ENCODE data around the gene GOLGA5. TPM values are rescaled to one million over a fixed set of nuclear protein-coding genes. Genes with fewer than 3 reads are reported as not detected.

Gene GOLGA5
- total RNA-seq, 1 donor: 73.1 TPM

DNA sequence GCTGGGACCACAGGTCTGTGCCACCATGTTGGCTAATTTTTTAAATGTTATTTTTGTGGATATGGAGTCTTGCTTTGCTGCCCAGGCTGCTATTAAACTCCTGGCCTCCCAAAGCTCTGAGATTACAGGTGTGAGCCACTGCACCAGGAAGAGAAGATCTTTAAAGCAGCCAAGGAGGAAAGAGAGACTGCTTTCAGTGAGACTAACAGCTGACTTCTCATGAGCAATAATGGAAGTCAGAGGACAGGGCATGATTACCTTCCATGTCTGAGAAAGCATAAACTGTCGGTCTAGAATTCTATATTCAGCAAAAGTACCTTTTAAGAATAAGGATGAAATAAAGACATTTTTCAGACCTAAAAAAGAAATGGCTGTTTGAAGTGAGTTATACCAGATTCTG, 71.6 kb downstream of the GOLGA5 start:
- Histone ChIP-seq H2AFZ (ENCODE audit: low read length) (no peak overlapping the region), H3K79me2 (ENCODE audit: insufficient read depth, low read length) (no peaks in the 10 kb centered on the region), H3K9me3 (ENCODE audit: low read depth, low read length) (peaks cover 6% of the 10 kb centered on the region), H3K4me3 (ENCODE audit: insufficient read depth, low read length) (no peak overlapping the region), H3K4me2 (ENCODE audit: insufficient read depth, low read length) (no peak overlapping the region), H3K27me3 (ENCODE audit: insufficient read depth, low read length) (no peaks in the 10 kb centered on the region), H3K27ac (ENCODE audit: low read depth, low read length) (no peak overlapping the region), H3K36me3 (ENCODE audit: insufficient read depth, low read length) (no peaks in the 10 kb centered on the region), H4K20me1 (ENCODE audit: insufficient read depth, low read length) (no peaks in the 10 kb centered on the region), H3K4me1 (ENCODE audit: insufficient read depth, low read length) (no peaks in the 10 kb centered on the region)
- no peak for DNase-seq (ENCODE audit: insufficient read length, low spot score, missing footprints)
- TF ChIP-seq, protein P1, sequence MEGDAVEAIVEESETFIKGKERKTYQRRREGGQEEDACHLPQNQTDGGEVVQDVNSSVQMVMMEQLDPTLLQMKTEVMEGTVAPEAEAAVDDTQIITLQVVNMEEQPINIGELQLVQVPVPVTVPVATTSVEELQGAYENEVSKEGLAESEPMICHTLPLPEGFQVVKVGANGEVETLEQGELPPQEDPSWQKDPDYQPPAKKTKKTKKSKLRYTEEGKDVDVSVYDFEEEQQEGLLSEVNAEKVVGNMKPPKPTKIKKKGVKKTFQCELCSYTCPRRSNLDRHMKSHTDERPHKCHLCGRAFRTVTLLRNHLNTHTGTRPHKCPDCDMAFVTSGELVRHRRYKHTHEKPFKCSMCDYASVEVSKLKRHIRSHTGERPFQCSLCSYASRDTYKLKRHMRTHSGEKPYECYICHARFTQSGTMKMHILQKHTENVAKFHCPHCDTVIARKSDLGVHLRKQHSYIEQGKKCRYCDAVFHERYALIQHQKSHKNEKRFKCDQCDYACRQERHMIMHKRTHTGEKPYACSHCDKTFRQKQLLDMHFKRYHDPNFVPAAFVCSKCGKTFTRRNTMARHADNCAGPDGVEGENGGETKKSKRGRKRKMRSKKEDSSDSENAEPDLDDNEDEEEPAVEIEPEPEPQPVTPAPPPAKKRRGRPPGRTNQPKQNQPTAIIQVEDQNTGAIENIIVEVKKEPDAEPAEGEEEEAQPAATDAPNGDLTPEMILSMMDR (IDR thresholded peaks at IDR 0.05; ENCODE audit: extremely low read depth, low read depth, low read length): no peak

DNA sequence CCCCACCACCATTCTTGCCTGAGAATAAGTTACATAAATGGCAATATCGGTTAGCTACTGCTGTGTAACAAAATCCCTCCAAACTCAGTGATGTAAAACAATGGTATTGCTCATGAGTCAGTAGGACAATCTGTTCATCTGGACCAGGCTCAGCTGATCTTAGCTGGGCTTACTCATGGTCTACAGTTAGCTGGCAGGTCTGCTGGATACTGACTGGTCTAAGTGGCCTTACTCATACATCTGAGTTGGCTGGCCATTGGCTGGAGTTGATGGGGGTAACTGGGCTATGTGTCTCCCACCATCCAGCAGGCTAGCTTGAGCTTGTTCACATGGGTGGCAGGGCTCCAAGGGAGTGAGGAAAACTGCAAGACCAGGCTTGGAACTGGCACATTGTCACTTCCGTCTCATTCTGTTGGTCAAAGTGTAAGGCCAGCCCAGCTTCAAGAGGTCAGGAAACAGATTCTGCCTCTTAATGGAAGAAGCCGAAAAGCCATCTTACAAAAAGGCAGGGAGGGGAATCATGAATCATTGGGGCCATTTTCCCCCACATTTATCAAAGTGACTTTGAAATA, 72.2 kb downstream of the GOLGA5 start:
- H3K27ac ChIP-seq (ENCODE audit: low read depth, low read length): no peak overlapping the region
- no peak for DNase-seq (ENCODE audit: insufficient read length, low spot score, missing footprints)

DNA sequence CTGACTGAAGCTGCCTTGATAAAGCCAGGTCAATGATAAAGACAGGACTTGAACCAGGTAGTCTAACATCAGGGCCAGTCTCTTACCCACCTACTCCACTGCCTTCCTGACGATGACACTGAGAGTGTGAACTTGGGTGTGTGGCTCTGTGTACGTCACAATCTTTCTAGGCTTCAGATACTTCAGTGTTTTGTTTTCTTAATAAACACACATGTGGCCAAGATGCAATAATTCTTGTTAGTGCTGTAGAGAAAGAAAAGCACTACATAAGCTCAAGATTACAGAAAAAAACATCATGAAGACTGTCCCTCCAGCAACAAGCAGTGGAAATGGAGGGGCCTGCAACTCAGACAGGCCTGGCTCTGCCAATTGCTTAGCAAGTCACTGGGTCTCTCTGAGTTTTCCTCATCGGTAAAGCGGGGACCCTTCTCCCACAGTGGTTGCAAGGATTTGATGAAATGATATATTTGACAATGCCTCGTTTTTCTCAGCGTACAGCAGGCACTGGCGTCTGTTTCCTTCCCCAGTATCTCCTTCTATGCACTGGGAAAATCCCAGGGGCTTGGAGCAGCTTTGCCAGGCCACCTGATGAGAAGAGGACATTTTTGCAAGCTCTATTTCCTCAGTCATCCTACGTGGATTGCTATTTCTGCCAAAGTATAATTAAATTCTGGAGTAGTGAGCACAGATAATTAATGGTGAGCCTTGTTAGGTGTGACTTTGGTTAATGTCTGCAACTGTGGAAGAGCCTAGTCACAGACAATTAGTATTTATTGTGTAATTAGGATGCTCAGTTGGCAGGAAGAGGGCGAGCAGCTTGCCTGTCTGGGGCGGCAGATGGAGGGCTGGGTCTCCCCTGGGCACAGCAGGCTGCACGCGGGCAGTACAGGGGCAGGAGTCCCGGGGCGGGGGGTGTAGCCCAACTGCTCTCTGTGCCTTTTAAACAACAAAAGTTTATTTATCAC, 73.1 kb downstream of the GOLGA5 start:
- H3K9me3 ChIP-seq (ENCODE audit: low read depth, low read length): peaks cover 6% of the 10 kb centered on the region
- no peak for DNase-seq (ENCODE audit: insufficient read length, low spot score, missing footprints)
- H2AFZ ChIP-seq (ENCODE audit: low read length): no peak overlapping the region
- H3K4me1 ChIP-seq (ENCODE audit: insufficient read depth, low read length): no peaks in the 10 kb centered on the region
- H3K79me2 ChIP-seq (ENCODE audit: insufficient read depth, low read length): no peaks in the 10 kb centered on the region
- no peak overlapping the region for H3K27ac ChIP-seq (ENCODE audit: low read depth, low read length)
- TF ChIP-seq, protein P1 (IDR thresholded peaks at IDR 0.05; ENCODE audit: extremely low read depth, low read depth, low read length): no peak
- no peaks in the 10 kb centered on the region for H3K36me3 ChIP-seq (ENCODE audit: insufficient read depth, low read length)
- H3K4me3 ChIP-seq (ENCODE audit: insufficient read depth, low read length): no peak overlapping the region
- no peak overlapping the region for H3K4me2 ChIP-seq (ENCODE audit: insufficient read depth, low read length)
- H3K27me3 ChIP-seq (ENCODE audit: insufficient read depth, low read length): no peaks in the 10 kb centered on the region
- no peaks in the 10 kb centered on the region for H4K20me1 ChIP-seq (ENCODE audit: insufficient read depth, low read length)

More for the DNA sequence above, 72.2 kb downstream of the GOLGA5 start:
- no peaks in the 10 kb centered on the region for H3K27me3 ChIP-seq (ENCODE audit: insufficient read depth, low read length)
- H3K4me1 ChIP-seq (ENCODE audit: insufficient read depth, low read length): no peaks in the 10 kb centered on the region
- H2AFZ ChIP-seq (ENCODE audit: low read length): no peak overlapping the region
- TF ChIP-seq, protein P1 (IDR thresholded peaks at IDR 0.05; ENCODE audit: extremely low read depth, low read depth, low read length): no peak
- no peak overlapping the region for H3K4me3 ChIP-seq (ENCODE audit: insufficient read depth, low read length)
- H3K36me3 ChIP-seq (ENCODE audit: insufficient read depth, low read length): no peaks in the 10 kb centered on the region
- H3K9me3 ChIP-seq (ENCODE audit: low read depth, low read length): peaks cover 6% of the 10 kb centered on the region
- no peaks in the 10 kb centered on the region for H4K20me1 ChIP-seq (ENCODE audit: insufficient read depth, low read length)
- H3K79me2 ChIP-seq (ENCODE audit: insufficient read depth, low read length): no peaks in the 10 kb centered on the region
- no peak overlapping the region for H3K4me2 ChIP-seq (ENCODE audit: insufficient read depth, low read length)
